Measurements from ENCODE around the gene CALCOCO2.

DNA sequence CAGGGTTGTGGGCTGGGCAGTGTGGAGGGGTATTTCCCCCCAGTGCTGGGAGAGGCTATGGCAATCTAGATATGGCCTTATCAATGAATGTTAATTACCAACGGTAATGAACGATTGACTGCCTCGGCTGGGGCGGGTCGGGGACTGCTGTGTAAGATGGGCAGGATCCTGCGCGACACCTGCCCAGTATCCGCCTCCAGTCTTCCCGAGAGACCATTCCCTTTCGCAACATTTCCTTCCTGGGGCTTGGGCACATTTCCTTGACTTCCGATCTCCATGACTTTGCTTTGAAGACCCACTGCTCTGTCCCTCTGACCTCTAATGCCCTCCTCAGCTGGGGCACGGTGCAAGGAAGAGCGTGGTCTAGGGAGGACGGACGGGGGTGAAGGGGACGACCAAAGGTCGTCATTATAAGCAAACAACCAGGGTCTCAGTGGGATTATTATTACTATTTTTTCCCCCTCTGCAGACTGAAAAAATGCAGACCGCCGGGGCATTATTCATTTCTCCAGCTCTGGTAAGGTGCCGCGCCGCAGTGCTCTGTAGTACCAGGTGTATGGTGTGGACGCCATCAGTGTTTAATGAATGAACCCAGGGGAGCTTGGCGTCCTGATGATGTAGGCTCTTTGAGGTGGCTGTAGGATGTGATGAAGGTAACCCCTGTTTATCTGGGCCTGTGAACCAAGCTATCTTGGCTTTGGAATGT, 62.3 kb downstream of the CALCOCO2 start:
- no peak for TF ChIP-seq POLR2A (IDR thresholded peaks at IDR 0.05)
- TF ChIP-seq, protein P1, sequence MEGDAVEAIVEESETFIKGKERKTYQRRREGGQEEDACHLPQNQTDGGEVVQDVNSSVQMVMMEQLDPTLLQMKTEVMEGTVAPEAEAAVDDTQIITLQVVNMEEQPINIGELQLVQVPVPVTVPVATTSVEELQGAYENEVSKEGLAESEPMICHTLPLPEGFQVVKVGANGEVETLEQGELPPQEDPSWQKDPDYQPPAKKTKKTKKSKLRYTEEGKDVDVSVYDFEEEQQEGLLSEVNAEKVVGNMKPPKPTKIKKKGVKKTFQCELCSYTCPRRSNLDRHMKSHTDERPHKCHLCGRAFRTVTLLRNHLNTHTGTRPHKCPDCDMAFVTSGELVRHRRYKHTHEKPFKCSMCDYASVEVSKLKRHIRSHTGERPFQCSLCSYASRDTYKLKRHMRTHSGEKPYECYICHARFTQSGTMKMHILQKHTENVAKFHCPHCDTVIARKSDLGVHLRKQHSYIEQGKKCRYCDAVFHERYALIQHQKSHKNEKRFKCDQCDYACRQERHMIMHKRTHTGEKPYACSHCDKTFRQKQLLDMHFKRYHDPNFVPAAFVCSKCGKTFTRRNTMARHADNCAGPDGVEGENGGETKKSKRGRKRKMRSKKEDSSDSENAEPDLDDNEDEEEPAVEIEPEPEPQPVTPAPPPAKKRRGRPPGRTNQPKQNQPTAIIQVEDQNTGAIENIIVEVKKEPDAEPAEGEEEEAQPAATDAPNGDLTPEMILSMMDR (IDR thresholded peaks at IDR 0.05): no peak
